NCI-H748 (cell line): ENCODE measurements around the gene ARMH4.
"Not testable (repeated sequence)": the region's sequence is repeated elsewhere in the genome, so short reads cannot be mapped to it uniquely, and the experiment has no call there.

Experiments used
- DNase-seq: peaks from one replicate; lab custom pipeline; 2025; ENCODE audit not compliant: unreplicated experiment; lab: John Stamatoyannopoulos, UW

Gene ARMH4

GRCh38 chr14:58149196-58149595 is 2.8 kb downstream of the ARMH4 start:
- DNase-seq = no peak

GRCh38 chr14:58146399-58146798 is 5.6 kb downstream of the ARMH4 start:
- DNase-seq = no peak

GRCh38 chr14:58145936-58146335 is 6.1 kb downstream of the ARMH4 start:
- DNase-seq = no peak

GRCh38 chr14:58143106-58143505 is 8.9 kb downstream of the ARMH4 start:
- DNase-seq = no peak

GRCh38 chr14:58141893-58142292 is 10.1 kb downstream of the ARMH4 start:
- DNase-seq = no peak

- no peak for DNase-seq
Measured at GRCh38 chr14:58138714-58139482, 13.1 kb downstream of the ARMH4 start.

- DNase-seq = no peak
Measured at GRCh38 chr14:58138031-58138713, 13.8 kb downstream of the ARMH4 start.

- DNase-seq = no peak
Measured at GRCh38 chr14:58133739-58134138, 18.3 kb downstream of the ARMH4 start.

- DNase-seq = no peak
Measured at GRCh38 chr14:58131386-58131785, 20.6 kb downstream of the ARMH4 start.

- DNase-seq = no peak
Measured at GRCh38 chr14:58130116-58130782, 21.8 kb downstream of the ARMH4 start.

- no peak for DNase-seq
Measured at GRCh38 chr14:58129208-58129607, 22.8 kb downstream of the ARMH4 start.

- DNase-seq = no peak
Measured at GRCh38 chr14:58128416-58128815, 23.6 kb downstream of the ARMH4 start.

GRCh38 chr14:58122546-58122945 is 29.5 kb downstream of the ARMH4 start:
- DNase-seq = not testable (repeated sequence)

GRCh38 chr14:58121530-58122186 is 30.4 kb downstream of the ARMH4 start:
- DNase-seq = no peak

GRCh38 chr14:58119381-58119780 is 32.6 kb downstream of the ARMH4 start:
- DNase-seq = no peak

- DNase-seq = no peak
Measured at GRCh38 chr14:58118097-58118815, 33.8 kb downstream of the ARMH4 start.

GRCh38 chr14:58109744-58110143 is 42.3 kb downstream of the ARMH4 start:
- DNase-seq = no peak

- DNase-seq = no peak
Measured at GRCh38 chr14:58108717-58109116, 43.3 kb downstream of the ARMH4 start.

- peak; percentile 63 for DNase-seq
Measured at GRCh38 chr14:58107947-58108552, 44.0 kb downstream of the ARMH4 start.

- DNase-seq = no peak
Measured at GRCh38 chr14:58107041-58107440, 45.0 kb downstream of the ARMH4 start.
